CD4-positive, alpha-beta T cell treated with Interleukin-12 subunit alpha and Interleukin-12 subunit beta, for 1 hour (primary cell): ENCODE results near the gene LMO2.

ENCODE experiments used
- DNase-seq: peaks from one replicate; pipeline ENCODE4 v3.0.0-alpha.2; 2020

LMO2 gene

DNA sequence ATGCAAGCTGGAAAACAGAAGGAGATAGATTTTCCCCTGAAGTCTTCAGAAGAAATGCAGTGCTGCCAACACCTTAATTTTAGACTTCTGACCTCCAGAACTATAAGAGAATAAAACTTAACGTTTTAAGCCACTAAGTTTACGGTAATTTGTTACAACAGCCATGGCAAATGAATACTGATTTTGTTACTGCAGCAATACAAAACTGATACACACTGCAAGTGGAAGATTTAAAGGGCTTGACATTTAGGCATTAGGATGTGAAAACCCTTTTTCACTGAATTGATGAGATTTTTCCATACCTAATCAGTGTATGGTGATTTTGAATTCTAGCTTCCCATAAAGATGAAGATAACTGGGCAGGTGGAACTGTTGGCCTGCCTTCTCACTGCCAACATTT, 22.1 kb upstream of the LMO2 start:
- DNase-seq, result no peak

DNA sequence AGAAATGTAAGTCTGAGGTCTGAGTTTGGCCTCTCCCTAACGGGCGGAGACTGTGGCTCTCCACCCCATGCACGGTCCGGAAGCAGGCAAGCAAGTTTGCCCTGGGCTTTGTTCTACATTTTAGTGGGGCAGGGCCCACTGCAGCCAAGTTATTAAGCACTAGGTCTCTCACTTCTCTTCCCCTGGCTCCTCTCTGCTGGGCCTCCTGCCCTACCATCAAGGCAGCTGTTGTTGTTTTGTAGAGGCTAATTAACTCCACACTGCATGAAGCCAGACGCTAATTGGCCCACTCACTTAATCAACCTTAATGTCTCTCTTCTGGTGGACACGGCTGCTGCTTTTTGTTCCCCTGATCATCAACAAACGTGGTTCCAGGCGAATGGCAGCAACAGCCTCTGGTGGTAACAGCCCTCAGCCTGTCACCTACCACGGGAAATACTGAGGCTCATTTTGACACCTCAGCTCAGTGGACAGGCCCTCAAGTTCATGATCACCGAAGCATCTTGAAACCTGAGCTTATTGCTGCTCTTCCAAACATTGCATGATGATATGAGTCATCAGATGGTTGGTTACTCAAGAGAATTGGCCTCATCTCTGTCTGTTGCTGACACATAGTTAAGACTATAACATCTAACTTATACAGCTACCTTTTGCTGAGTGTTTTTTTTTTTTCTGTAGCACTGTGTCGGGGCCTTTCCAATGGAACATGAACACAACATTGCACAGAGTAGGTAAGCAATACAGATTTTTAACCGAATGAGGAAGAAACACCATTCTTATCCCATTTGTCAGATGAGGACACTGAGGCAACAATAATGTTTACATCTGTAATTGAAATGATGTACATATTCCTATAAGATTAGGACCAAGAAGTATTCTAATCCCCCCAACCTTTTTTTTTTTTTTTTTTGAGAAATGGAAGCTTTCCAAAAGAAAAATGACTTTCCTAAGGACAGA, 20.8 kb upstream of the LMO2 start:
- DNase-seq, result no peak

DNA sequence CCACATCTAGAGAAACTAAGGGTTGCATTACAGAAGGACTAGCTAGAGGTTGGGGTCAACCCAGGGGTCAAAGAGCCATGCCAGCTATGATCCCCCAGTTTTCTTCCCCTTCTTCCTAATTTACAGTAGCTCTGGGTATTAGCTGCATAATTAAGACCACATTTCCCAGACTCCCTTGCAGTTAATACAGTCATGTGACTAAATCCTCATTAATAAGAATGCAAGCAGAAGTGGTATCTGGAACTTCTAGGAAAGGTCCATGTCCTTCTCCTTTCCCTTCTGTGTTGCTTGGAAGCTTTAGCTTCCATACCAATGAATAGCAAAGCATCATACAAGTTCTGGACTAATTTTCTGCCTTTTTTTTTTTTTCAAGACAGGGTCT, 19.1 kb upstream of the LMO2 start:
- DNase-seq, result no peak

DNA sequence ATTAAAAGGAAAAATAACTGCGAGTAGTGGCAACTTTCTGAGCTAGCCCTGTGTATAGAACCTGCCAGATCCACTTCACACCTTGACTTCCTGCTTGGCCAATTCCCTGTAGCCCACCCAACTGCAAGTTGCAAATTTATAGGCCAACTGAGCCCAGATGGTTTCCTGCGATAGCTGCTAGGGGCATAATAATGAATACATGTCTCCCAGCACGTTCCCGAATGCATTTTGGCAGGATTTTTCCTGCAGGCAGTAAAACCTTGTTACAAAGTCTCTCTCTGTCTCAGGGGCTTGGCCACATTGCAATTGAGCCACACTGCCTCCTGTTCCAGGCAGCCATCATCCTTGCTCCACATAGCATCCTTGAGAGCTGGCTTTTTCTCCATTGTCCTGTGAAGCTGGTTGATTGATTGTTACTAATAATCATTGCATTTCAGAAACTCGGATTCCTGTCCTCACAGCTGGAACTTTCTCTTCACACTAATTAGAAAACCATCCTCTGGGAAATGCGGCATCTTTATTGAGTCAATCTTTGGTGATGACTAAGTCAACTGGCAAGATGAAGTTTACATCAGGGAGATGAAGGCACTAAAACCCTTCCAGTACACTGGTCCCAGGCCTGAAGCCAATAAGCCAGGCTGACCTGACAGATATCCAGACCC, 18.6 kb upstream of the LMO2 start:
- DNase-seq, result no peak

DNA sequence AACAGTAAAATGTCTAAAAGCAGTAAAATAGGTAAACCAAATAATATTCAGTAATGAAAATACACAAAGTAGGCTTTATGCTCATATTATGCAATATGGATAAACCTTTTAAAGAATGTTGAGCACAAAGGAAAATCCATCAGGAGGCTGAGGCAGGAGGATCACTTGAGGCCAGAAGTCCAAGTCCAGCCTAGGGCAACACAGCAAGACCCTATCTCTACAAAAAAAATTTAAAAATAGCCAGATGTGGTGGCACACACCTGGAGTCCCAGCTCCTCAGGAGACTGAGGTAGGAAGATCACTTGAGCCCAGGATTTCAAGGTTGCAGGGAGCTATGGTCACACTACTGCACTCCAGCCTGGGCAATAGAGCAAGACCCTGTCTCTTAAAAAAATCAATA, 17.7 kb upstream of the LMO2 start:
- no peak for DNase-seq

DNA sequence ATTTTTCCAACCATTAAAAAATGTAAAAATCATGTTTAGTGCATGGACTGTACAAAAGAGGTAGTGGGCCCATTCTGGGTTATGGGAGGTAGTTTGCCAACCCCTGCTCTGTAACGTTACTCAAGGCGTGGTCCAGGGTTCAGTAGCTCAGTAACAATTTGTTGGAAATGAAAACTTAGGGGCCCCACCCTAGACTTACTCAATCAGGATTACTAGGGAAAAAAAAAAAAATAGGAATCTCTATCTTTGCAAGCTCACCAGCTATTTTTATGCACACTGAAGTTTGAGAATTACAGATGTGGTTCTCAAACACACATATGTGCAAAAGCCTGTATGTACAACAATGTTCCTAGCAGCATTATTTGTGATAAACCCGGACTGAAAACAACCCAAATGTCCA, 17.3 kb upstream of the LMO2 start:
- no peak for DNase-seq

DNA sequence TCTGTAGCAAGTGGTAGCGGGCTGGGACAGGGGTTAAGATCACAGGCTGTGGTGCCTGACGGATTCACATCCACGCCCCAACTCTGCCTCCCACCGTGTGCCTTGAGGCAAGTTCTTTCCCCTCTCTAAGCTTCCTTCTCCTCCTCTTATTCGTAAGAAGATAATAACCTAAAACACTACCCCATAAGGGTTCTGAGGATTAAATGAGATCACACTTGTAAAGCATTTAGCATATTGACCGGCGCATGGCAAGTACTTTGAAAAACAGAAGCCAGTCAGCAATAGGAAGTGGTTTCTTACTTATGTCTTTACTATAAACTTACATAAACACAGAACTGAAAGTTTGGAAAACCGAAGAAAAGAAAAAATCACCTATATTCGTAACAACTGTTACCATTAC, 15.5 kb upstream of the LMO2 start:
- DNase-seq, result no peak

DNA sequence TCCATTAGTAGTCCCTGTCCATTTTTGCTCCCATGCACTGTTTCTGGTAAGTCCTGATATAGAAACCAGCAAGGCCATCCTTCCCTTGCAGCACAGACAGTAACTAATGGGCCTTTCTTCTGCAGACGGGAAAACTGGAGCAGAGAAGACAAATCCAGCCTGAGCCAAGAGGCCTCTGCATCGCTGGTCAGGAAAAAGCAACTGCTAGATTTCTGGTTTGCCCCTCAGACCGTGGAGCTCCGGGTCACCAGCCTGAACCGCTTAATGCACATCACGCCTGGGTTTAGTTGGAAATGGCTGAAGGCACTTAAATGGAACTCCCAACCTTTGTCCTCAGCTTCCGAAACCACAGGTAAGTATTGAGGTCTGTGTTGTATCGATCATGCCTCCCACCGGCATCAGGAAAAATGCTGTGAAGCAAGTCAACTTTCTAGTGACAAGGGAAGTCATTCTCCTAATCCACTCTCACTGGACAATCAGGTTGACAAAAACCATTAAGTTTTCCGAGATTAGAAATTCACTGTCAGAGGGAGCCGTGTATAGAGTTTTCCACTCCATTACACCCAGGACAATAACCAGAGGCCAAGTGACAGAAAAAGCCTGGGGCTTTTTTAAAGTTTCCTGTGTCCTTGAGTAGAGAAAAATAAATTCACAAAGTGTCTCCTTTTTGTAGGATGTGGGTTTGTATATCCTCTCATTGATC, 14.8 kb upstream of the LMO2 start:
- DNase-seq, result no peak

DNA sequence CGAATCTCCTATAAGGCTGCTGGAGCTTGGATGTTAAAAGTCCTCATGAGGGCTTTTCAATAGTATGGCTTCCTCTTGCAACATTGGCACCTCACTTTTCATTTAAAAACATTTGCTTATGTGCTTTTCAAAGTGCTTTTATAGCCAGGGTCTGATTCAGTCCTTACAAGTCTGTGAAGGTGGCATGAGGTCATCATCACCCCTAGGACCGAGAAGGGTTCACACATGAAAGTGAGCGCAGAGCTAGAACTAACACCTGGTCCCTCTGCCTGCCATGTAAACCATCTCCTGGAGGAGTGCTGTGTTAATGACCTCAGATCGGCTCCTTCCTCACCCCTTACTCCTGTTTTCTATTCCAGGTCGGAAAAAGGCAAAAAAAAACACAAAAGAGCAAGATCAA, 12.2 kb upstream of the LMO2 start:
- DNase-seq, result no peak

DNA sequence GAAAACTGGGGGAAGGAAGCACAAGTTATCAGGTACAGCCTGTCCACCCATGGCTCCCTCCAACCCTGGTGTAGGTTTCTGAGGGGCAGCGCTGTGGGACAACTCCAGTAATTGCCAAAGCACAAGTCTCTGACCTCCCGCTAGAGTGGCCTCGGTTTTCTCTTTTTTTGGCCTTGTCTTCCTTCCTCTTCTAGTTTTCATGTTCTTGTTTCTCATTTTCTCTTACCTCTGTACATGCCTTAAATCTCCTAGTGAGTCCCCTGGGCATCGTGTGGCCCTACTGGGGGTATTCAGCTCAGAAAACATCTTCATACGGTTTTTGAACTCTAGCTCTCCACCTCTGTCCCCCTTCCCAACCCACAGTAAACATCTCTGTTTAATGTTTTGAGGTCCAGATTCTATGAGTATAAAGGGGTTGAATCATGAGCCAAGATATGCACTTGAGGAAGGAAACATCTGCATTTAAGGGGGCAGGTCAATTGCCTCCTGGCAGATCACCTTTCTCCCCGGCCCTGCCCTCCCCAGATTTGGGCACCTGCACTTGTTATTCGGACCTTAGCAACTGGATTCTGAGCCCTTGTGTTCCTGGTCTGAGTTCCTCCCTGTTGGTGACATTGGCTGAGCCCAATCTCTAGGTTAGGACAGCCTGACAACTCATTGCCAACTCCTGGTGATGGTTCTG, 8.4 kb upstream of the LMO2 start:
- no peak for DNase-seq

DNA sequence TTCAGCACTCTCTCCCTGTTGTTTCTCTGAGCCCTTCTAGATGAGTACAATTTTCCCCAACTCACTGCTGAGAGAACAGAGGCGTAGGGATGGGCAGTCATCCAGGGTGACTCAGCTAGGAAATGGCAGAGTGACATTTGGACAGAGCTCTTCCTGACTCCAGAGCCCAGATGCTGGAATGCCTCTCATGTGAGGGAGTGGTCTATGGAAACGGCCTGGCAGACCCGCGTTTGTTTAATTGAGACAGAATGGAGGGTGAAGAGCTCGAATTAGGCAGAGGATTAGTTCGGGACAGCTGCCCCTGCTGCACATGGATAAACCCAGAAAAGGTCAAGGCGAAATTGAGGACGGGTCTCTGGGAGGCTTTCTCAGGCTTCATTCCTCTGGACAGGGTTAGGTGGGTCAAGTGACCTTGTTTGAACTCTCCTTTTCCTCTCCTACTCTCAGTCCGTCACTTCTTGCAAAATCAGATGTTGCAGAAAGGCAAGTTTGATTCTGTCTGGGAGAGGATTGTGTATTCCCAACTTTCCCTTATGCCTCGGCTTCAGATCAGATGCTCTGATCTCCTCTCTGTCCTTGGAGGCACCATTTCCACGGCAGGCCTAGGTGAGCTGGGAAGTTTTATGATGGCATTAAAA, 7.6 kb upstream of the LMO2 start:
- no peak for DNase-seq

DNA sequence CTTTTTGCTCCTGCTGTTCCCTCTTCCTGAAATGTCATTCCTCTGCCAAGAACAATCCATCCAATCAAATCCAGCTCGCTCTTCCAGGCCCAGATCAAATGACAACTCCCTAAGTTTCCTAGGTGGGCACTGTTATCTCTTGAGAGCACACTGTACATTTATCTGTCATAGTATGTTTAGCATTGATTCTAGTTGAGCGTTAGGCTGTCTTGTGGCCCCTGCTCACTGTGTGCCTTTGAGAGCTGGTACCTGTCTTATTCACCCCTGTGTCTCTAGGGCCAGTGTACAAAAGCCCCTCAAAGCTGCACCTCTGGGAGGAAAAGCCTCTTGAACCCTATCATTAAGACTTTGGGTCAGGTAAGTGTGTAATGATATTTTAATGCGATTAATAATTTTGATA, 7.1 kb upstream of the LMO2 start:
- no peak for DNase-seq

DNA sequence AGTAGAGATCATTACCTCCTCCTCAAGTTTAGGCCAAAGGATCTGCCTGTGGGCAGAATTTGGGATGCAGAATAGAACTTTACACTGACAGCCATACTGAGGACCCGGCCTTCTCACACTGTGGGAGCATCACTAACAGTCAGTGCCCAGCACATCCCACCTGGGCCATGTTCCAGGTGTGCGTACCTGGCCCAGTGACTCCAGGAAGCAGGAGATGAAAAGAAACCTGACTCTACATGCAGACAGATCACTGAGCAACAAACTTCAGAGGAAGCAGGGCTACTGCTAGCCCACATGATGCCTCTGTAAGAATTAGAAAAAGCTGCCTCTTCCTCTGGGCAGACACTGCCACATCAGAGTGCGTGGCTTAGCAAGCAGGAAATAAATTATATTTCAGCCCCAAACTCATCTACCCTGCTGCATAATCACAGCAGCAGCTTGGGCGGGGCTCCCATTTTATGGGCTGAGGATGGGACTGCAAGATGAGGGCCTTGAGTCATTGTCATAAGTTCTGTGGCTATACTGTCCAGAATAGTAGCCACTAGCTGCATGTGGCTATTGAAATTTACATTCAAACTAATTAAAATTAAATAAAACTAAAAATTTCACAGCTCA, 6.0 kb upstream of the LMO2 start:
- DNase-seq, result no peak

DNA sequence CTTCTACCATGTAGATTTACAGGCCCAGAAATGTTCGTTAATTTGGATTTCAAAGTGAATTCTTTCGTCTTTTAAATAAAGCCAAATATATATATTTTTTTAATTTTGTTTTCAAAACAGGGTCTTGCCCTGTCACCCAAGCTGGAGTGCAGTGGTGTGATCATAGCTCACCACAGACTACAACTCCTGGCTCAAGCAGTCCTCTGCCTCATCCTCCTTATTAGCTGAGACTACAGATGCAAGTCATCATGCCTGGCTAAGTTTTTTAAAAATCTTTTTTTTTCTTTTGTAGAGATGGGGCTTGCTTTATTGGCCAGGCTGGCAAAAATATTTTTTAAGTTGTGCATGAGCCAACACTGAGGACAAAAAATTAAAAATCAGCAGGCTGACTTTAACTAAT, 5.0 kb upstream of the LMO2 start:
- DNase-seq, result no peak

DNA sequence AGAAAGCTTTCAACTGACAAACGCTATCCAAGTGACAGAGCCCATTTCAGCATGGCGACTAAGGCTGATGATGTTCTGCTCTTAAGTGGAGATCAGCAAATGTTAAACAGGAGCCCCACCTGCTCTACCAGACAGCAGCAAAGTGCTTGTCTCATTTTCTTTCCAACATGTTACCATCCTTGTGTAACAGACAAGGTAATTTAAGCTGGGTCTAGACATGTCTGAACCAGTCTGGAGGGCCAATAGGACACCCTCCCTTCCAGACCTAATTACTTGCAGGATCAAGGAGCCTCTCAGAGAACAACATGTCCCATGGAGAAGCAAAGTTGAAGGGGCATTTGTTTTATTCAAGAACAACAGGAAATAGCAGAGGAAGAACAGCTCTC, 3.9 kb upstream of the LMO2 start:
- DNase-seq, result no peak

DNA sequence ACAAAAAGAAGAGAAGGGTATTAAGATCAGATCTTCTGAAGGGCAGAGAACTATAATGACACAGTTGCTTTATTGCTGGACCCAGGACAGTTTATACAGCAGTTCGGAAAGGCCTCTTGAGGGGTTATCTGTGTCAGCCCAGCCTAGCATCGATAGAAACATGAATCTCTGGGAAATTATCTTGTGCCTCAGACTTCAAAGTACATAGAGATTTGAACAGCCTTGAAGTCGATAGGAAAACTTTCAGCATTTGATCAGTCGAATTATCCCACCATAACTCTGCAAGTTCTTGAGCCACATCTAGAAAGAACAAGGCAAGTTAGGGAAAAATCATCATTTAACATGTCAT, 2.5 kb upstream of the LMO2 start:
- DNase-seq, result no peak

DNA sequence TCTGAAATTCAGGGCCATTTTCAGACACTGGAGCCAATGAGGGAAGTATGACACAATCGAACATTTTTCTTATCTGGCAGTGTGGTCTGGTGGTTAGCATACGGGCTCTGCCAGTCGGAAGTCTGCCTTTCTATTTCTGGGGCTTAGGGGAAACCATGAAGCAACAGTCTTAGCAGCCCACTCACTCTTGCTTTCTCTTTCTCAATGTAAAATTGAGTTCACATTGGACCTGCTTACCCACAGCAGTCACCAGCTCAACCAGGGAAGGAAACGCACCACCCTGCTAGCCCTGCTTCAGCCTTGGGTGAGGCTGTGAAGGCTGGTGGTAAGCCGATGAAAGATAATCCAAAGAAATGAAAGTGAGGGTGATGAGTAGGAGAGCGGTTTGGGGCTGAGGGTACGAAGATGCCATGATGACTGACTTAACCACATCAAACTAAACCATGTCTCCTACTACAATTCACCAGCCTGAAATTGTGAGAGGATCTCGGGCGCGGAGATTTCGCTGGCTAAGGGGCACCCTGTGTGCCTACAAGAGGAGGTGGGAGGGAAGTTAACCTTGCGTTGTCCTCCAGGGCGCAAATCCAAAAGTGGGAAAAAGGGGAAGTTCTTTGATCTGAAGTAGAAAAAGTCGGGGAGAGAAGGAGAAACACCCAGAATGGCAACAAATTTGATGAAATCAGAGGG, 2.0 kb upstream of the LMO2 start:
- peak; percentile 49 for DNase-seq

DNA sequence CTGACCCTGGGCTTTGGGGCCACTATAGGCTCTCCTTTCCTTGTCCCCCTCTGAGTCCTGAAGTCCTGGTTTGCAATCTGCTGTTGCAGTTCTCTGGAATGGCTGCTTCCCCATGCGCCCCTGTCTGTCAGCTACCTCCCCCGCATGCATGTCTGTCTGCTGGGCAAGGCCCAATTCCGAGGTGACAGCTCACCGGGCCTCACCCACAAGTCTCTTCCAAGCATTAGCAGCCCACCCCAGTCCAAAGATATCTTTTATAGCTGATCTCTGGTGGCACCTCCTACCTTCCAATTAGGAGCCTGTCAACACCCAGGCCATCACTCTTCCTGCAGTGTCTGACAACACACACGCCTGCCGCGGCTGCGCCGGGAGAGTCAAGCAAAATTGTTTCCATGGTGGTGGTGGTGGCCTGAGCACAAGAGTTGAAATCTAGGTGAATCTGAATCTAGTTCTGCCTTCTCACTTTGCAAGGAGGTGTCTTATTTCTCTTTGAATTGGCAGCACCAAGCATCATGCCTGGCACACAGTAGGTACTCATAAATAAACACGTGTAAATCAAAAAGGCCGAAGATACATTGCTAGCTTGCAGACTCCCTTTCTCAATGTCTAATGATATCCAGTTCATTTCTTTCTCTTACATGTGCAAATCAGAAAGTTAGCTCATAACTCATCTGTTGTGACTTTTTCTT, 1.2 kb upstream of the LMO2 start:
- DNase-seq, result no peak

DNA sequence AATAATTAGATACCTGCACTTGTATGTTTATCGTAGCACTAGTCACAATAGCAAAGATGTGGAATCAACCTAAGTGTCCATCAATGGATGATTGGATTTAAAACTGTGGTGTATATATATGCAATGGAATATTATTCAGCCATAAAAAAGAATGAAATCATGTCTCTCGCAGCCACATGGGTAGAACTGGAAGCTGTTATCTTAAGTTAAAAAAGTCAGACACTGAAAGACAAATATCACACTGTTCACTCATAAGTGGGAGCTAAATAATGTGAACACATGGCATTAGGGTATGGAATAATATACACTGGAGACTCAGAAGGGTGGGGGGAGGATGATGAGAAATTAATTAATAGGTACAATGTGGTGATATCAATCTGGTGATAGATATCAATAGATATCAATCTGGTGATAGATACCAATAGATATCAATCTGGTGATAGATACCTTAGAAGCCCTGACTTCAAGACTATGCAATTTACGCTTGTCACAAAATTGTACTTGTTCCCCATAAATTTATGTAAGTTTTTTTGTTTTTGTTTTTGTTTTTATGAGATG, 2.0 kb downstream of the LMO2 start:
- DNase-seq, result no peak

DNA sequence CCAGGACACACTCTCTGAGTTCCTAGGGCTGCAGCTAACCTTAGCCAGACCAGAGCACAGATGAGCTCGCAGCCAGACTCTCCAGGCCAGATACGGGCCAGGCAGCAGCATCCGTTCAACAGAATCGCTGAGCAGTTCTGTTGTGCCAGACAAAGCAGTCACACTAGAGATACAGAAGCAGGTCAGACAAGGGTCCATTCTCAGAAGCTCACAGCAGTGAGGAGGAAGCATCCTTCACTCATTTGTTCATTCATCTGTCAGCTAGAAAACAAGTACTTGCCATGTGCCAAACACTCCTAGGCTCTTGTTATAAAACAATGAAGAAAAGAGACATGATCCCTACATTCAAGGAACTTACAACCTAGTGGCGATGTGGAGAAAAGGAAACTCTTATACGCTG, 2.6 kb downstream of the LMO2 start:
- DNase-seq, result no peak

DNA sequence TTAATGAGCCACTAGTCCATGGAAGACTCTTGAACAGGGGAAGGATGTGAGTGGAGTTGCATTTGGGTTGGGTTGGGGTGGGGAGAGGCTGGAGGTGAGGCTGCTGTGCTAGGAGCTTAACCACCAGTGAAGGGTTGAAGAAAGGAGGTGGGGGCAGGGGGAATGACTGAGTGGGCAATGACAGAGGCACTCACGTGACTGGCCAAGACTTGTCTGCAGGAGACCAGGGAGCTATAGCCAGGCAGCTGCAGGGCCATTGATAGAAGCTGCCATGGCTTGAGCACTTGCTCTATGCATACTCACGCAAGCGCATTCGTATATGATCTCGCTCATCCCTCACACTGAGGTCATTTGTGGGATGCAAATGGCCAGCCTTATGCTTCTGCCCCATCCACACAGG, 4.0 kb downstream of the LMO2 start:
- DNase-seq, result no peak
